ENCODE data around the gene IP6K2. TPM values are rescaled to one million over a fixed set of nuclear protein-coding genes. Genes with fewer than 3 reads are reported as not detected.

IP6K2 gene
- total RNA-seq, 2 donors from 2014 or later: 112 to 128 TPM

- DNase-seq: no peak
- ATAC-seq: no peak
- intact Hi-C loops (cut with DNase I, micrococcal nuclease): no loop called here
Observed at GRCh38 chr3:48652923-48653715, 63.9 kb downstream of the IP6K2 start.

GRCh38 chr3:48651771-48652170 lies 65.2 kb downstream of the IP6K2 start:
- intact Hi-C loops (cut with DNase I, micrococcal nuclease): no loop called here
- ATAC-seq (peak; percentile 22), DNase-seq (peak in 1 of 2 donors; percentile 19)

GRCh38 chr3:48650723-48651122 lies 66.3 kb downstream of the IP6K2 start:
- ATAC-seq (peak; percentile 86), DNase-seq (peak in 1 of 2 donors; percentile 48)
- intact Hi-C loops (cut with DNase I, micrococcal nuclease): no loop called here

GRCh38 chr3:48648188-48648850 lies 68.7 kb downstream of the IP6K2 start:
- ATAC-seq: no peak
- DNase-seq: no peak
- intact Hi-C loops (cut with DNase I, micrococcal nuclease): no loop called here

- no peak for ATAC-seq
- intact Hi-C loops (cut with DNase I, micrococcal nuclease): no loop called here
- no peak for DNase-seq
Observed at GRCh38 chr3:48647714-48648113, 69.3 kb downstream of the IP6K2 start.

GRCh38 chr3:48644898-48645760 lies 71.9 kb downstream of the IP6K2 start:
- intact Hi-C loops (cut with DNase I, micrococcal nuclease): no loop called here
- DNase-seq (no peak), ATAC-seq (no peak)

GRCh38 chr3:48642605-48643004 lies 74.4 kb downstream of the IP6K2 start:
- no peak for DNase-seq
- no peak for ATAC-seq
- intact Hi-C loops (cut with DNase I, micrococcal nuclease): no loop called here

GRCh38 chr3:48641396-48641795 lies 75.6 kb downstream of the IP6K2 start:
- DNase-seq: no peak
- intact Hi-C loops (cut with DNase I, micrococcal nuclease): no loop called here
- no peak for ATAC-seq

GRCh38 chr3:48639944-48640606 lies 76.9 kb downstream of the IP6K2 start:
- DNase-seq (no peak), ATAC-seq (no peak)
- intact Hi-C loops (cut with DNase I, micrococcal nuclease): no loop called here

Small RNA genes within 50 kb of the gene (microRNA-seq; reads per million reads assigned to microRNA genes)
- 0 reads per million in 2 donors for gene MIR4793

Other genes starting within 250 kb of the IP6K2 start
- gene SHISA5, start 213.0 kb downstream of the IP6K2 start, total RNA-seq: 100 to 1,000 TPM; 103 to 116 TPM
- 1 to 10 TPM; 6.0 to 10.0 TPM for gene PFKFB4, start 160.4 kb downstream of the IP6K2 start, total RNA-seq
- not detected for gene UCN2, start 153.4 kb downstream of the IP6K2 start, total RNA-seq
- gene COL7A1, start 121.9 kb downstream of the IP6K2 start, total RNA-seq: 1 to 10 TPM; 4.5 to 5.7 TPM
- gene UQCRC1, start 107.6 kb downstream of the IP6K2 start, total RNA-seq: 100 to 1,000 TPM; 613 to 797 TPM
- 1 to 10 TPM in 1 of 2 donors, under 1 TPM in 1; 0.84 to 2.2 TPM for gene TMEM89, start 95.5 kb downstream of the IP6K2 start, total RNA-seq
- gene SLC26A6, start 81.8 kb downstream of the IP6K2 start, total RNA-seq: 100 to 1,000 TPM; 116 to 121 TPM
- gene CELSR3, start 54.3 kb downstream of the IP6K2 start, total RNA-seq: 1 to 10 TPM; 1.4 to 2.4 TPM
- 10 to 100 TPM; 19.5 to 24.8 TPM for gene NCKIPSD, start 31.3 kb downstream of the IP6K2 start, total RNA-seq
- gene PRKAR2A, start 130.7 kb upstream of the IP6K2 start, total RNA-seq: 10 to 100 TPM; 68.1 to 75.4 TPM
- gene SLC25A20, start 181.7 kb upstream of the IP6K2 start, total RNA-seq: 10 to 100 TPM; 43.0 to 56.3 TPM
- 10 to 100 TPM; 72.3 to 82.0 TPM for gene ARIH2, start 201.6 kb upstream of the IP6K2 start, total RNA-seq

Data from left colon (tissue), 2 donors.